ENCODE results near the gene TBC1D3H.
"Not testable (repeated sequence)": the region's sequence is repeated elsewhere in the genome, so short reads cannot be mapped to it uniquely, and the experiment has no call there.

The TBC1D3H gene

DNA sequence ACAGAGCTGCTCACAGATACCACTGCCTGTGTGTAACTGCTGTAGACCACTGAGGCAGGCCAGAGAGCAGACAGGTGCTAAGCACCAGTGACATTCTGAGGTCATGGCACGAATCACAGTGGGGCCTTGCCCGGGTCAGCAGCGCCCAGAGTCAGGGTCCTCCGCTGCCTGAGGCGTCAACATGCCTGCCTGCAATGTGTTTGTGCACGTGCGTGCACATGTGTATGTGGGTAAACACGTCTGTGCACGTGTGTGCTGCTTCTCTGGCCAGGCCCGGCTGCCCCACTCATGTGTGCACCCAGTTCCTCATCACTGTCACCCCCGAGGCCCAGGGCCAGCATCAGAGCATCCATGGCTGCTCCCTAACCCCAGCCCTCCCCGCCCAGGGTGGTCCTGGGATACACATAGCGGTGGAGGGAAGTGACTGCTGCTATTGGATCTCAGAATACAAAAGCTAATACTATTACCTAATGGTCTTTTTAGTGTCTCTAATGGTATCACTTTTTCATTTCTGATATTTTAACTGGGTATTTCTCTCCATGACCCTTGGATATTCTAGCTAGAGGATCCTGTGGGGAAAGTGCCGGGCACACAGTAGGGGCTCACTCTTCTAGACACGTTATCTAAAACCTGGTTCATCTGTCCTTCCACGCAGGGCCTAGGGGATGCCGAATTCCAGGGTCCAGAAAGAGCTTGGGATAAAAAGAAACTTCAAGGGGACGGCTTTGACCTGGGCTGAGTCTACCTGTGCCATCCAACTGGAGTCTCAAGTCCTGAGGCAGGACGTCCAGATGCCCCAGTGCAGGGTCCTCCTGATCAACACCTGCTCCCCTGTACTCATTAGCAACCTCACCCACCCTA is at the start of gene TBC1D3H:
TBC1D3H (minus strand) TSS at position 51 of the 861 bp plus-strand sequence. CDS start 1,540 bp downstream, outside the sequence.
- not testable (repeated sequence) for DNase-seq (ENCODE audit: low read depth)

DNA sequence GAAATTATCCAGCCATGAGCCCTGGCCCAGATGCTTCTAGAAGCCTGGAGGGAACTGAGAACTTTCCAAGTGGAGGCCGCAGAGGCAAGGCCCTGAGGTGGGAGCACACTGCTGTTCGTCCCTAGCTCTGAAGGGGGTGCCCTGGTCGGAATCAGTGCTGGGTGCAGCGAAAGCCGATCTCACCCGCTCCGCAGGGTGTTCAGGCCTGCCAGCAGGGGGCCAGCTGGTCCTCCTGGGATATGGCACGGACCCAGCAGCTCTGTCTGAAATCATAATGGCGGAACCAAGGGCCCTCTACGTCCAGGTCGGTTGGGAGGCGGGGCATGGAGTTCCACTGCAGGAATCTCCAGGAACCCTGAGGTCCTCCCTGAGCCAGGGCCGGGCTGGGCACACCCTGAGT is 40.7 kb upstream of the TBC1D3H start:
- DNase-seq (ENCODE audit: low read depth) = not testable (repeated sequence)

DNA sequence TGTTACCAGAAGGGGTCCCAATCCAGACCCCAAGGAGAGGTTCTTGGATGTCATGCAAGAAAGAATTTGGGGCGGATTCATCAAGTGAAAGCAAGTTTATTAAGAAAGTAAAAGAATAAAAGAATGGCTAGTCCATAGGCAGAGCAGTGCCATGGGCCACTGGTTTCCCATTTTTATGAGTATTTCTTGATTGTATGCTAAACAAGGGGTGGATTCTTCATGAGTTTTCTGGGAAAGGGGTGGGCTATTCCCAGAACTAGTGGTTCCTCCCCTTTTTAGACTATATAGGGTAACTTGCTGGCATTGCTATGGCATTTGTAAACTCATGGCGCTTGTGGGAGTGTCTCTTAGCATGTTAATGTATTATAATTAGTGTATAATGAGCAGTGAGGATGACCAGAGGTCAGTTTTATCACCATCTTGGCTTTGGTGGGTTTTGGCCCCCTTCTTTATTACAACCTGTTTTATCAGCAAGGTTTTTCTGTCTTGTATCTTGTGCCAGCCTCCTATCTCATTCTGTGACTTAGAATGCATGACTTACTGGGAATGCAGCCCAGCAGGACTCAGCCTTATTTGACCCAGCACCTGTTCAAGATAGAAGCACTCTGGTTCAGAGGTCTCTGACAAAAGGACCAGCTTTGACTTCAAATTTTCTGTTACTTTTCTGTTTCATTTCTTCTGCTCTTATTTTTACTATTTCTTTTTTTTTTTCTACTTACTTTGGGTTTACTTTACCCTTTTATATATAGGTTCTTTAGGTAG is 27.1 kb upstream of the TBC1D3H start:
- DNase-seq (ENCODE audit: low read depth) = not testable (repeated sequence)

DNA sequence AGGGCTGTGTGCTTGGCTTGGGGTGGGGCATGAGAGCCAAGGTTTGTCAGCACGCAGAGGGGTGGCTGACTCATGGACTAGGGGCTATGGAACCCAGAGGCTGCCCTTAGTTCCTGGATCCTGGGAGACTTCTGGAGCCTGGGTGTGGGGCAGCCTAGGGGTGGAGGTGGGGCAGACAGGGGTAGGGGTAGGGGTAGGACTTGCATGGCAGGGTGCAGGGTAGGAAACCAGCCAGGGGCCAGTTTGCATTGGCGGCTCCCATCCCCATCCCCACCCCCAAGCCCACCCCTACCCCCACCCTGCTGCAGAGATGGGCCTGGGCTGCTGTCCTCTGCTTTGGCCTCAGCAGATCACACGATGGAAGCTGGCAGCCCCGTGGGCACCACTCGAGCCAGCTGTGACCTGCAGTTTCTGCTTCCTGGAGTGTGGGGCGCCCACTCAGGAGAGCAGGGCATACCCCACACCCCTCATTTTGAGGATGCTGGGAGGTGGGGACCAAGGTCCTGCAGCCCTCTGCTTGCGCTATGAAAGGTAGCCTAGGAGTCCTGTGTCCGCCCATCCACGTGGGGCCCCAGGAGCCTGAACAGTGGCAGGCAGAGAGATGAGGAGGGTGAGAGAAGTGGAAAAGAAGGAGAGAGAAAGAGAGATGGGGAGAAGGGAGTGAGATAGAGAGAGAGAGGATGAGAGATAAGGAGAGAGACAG is 2.9 kb upstream of the TBC1D3H start:
- not testable (repeated sequence) for DNase-seq (ENCODE audit: low read depth)

DNA sequence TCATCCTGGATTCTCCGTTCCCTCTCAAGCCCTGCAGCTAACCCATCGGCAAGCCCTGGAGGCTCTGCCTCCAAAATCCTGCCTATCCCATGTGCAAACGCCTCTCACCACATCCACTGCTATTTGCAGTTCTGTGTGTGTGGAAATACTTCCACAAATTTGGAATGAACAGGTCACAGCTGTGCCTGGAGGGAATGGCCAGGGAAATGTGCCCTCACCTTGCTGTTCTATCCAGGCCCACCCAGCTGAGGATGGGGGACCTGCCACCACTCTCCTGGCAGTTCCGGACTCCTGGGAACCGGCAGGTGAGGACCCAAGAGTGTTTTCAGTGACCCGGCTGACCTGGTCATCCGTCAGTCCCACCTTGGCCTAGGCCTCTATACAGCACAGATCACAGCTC is 12.3 kb downstream of the TBC1D3H start:
- not testable (repeated sequence) for DNase-seq (ENCODE audit: low read depth)

DNA sequence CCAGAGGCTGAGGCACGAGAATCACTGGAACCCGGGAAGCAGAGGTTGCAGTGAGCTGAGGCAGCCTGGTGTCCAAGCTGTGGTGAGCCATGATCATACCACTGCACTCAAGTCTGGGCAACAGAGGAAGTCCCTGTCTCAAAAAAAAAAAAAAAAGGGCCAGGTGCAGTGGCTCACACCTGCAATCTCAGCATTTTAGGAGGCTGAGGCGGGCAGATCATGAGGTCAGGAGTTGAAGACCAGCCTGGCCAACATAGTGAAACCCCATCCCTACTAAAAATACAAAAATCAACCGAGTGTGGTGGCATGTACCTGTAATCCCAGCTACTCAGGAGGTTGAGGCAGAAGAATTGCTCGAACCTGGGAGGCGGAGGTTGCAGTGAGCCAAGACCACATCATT is 25.7 kb downstream of the TBC1D3H start:
- not testable (repeated sequence) for DNase-seq (ENCODE audit: low read depth)
